ENCODE data around the gene RSU1. TPM values are rescaled to one million over a fixed set of nuclear protein-coding genes. Genes with fewer than 3 reads are reported as not detected.

The RSU1 gene
- total and polyA plus RNA-seq, 2 of the 13 experiments (the other 11 are each of a cell fraction or from before 2014, with no cell fraction given): 32.3 to 35.1 TPM

DNA sequence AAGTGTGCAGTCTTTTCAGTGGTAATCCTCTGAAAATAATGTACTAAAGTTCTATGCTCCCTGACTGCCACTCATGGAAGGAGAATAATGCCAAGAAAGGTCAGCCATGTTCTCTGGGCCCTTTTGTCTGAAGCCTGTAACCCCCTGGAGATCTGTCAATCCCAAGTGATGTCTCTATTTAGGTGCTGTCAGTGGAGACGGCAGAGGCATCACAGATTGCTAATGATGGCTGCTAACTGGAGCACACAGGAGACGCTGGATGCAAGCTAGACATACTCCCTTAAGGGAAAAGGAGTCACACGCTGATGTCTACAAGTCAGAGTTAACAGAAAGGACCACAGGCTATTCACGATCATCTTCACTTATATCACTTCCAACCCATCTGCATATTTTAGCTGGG is 118.8 kb downstream of the RSU1 start:
- no TSS peak for BruUV-seq (replicated peaks)
- ChIA-PET CTCF (ENCODE audit: low intra/inter-chr PET ratio, low total read pairs) (no interaction called here), POLR2A (no interaction called here)
- intact Hi-C loops (cut with micrococcal nuclease; ENCODE audit: unreplicated experiment): no loop called here
- Histone ChIP-seq H3K4me2 (ENCODE audit: low read depth, low read length) (no peak overlapping the region), H4K20me1 (ENCODE audit: insufficient read depth, low read length) (no peaks in the 10 kb centered on the region), H3K4me3 (replicated peaks in 1 of 3; ENCODE audit: insufficient read depth in 1 of 3, low read depth in 2 of 3, low read length in 3 of 3) (no peak overlapping the region), H3K27me3 (ENCODE audit: control insufficient read depth in 1 of 2, insufficient read depth in 2 of 2, low read length in 2 of 2) (no peaks in the 10 kb centered on the region), H3K36me3 (replicated peaks in 1 of 2; ENCODE audit: control insufficient read depth in 1 of 2, insufficient read depth in 2 of 2, low read length in 2 of 2) (no peaks in the 10 kb centered on the region), H3K9ac (ENCODE audit: insufficient read depth, low read depth, low read length) (no peak overlapping the region), H3K9me3 (ENCODE audit: low read length) (no peaks in the 10 kb centered on the region), H3K27ac (ENCODE audit: extremely low read length, insufficient read depth, low read length) (no peak overlapping the region), H3K79me2 (ENCODE audit: insufficient read depth, low read length) (no peaks in the 10 kb centered on the region), H3K4me1 (ENCODE audit: insufficient read depth, low read length) (no peaks in the 10 kb centered on the region), H2AFZ (ENCODE audit: low read length) (no peak overlapping the region)
- no peak for TF ChIP-seq NBN (conservative IDR thresholded peaks at IDR 0.05)
- no peak for TF ChIP-seq SOX5 (CRISPR knock-in tag; IDR thresholded peaks at IDR 0.05; ENCODE audit: borderline replicate concordance)
- TF ChIP-seq HDAC2 (CRISPR knock-in tag; IDR thresholded peaks at IDR 0.05): no peak
- TF ChIP-seq ZFP36 (IDR thresholded peaks at IDR 0.05; ENCODE audit: borderline replicate concordance, low read depth, low read length, partially characterized antibody): no peak
- no peak for TF ChIP-seq U2AF2 (IDR thresholded peaks at IDR 0.05; ENCODE audit: low read depth, low read length)
- TF ChIP-seq, protein P1, sequence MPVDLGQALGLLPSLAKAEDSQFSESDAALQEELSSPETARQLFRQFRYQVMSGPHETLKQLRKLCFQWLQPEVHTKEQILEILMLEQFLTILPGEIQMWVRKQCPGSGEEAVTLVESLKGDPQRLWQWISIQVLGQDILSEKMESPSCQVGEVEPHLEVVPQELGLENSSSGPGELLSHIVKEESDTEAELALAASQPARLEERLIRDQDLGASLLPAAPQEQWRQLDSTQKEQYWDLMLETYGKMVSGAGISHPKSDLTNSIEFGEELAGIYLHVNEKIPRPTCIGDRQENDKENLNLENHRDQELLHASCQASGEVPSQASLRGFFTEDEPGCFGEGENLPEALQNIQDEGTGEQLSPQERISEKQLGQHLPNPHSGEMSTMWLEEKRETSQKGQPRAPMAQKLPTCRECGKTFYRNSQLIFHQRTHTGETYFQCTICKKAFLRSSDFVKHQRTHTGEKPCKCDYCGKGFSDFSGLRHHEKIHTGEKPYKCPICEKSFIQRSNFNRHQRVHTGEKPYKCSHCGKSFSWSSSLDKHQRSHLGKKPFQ (CRISPR knock-in tag; IDR thresholded peaks at IDR 0.05; ENCODE audit: insufficient replicate concordance): no peak
- no peak for TF ChIP-seq CREM (IDR thresholded peaks at IDR 0.05)
- no peak for TF ChIP-seq CREM (CRISPR knock-in tag; IDR thresholded peaks at IDR 0.05)
- no peak for TF ChIP-seq ARHGAP35 (CRISPR knock-in tag; IDR thresholded peaks at IDR 0.05; ENCODE audit: borderline replicate concordance)
- TF ChIP-seq, protein P2, sequence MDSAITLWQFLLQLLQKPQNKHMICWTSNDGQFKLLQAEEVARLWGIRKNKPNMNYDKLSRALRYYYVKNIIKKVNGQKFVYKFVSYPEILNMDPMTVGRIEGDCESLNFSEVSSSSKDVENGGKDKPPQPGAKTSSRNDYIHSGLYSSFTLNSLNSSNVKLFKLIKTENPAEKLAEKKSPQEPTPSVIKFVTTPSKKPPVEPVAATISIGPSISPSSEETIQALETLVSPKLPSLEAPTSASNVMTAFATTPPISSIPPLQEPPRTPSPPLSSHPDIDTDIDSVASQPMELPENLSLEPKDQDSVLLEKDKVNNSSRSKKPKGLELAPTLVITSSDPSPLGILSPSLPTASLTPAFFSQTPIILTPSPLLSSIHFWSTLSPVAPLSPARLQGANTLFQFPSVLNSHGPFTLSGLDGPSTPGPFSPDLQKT (CRISPR knock-in tag; IDR thresholded peaks at IDR 0.05; ENCODE audit: borderline replicate concordance): no peak
- TF ChIP-seq ZFP62 (CRISPR knock-in tag; IDR thresholded peaks at IDR 0.05): no peak
- 94% methylated on average over 4 of the region's 4 CpGs for WGBS (ENCODE audit: low lambda C conversion rate)
- in situ Hi-C loops (cut with HindIII; ENCODE audit: extremely low pct_ligation_motif_present, low pct_unique_long_range_greater_than_20kb): no loop called here
- FAIRE-seq (no peak), DNase-seq (ENCODE audit: low spot score) (no peak), ATAC-seq (no peak)

All from HepG2 (cell line).